ENCODE results near the gene APP. TPM values are rescaled to one million over a fixed set of nuclear protein-coding genes. Genes with fewer than 3 reads are reported as not detected.
A peak's percentile ranks its signal among the peaks of the same experiment; 100 is the strongest.

Gene APP
- total RNA-seq, 1 experiment from 2014 or later = 472 TPM

DNA sequence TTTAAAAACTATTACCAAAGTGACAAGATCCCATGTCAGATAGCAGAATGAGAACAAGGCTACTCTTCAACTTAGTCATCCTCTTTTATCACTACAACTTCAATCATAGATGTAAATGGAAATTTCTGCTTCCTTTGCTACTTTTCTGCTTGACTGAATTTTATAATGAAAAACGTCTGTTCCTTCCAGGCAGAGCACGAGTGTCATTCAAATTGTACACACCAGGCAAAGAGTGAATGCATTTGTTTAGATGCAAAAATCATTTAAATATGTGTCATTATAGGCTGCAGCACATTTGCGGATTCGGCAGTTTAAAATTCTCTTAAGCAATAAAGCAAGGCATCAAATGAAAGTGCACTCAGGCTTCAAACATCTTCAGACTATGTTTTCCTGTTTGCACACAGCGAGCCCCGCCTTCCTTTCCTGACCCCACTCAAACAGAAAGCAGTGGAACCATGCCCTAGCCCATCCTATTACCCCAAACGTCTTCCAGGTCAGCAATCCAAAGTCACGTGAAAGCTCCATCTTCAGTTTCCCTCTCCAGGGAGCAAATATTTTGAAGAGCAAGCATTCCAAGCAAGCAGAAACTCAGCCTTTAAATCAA is 99.6 kb downstream of the APP start:
- H3K27ac Mint-ChIP-seq (ENCODE audit: low read depth, unreplicated experiment) = no peak overlapping the region
- no peaks in the 10 kb centered on the region for H3K9me3 Mint-ChIP-seq (ENCODE audit: unreplicated experiment)
- no TSS peak for BruUV-seq (replicated peaks)
- no peak overlapping the region for H3K4me3 Mint-ChIP-seq (ENCODE audit: unreplicated experiment)
- H3K36me3 Mint-ChIP-seq (ENCODE audit: insufficient read depth, unreplicated experiment) = no peaks in the 10 kb centered on the region
- CTCF ChIA-PET = interaction anchor here (0.6 kb wide), 1 partner anchor 85 kb away, joined by 6 read pairs; no protein-coding TSS in a partner anchor
- POLR2A ChIA-PET = interaction anchor here (0.6 to 2.4 kb wide), 2 partner anchors 14 to 29 kb away, joined by 4 to 5 read pairs; no protein-coding TSS in a partner anchor
- TF ChIP-seq, protein P1, sequence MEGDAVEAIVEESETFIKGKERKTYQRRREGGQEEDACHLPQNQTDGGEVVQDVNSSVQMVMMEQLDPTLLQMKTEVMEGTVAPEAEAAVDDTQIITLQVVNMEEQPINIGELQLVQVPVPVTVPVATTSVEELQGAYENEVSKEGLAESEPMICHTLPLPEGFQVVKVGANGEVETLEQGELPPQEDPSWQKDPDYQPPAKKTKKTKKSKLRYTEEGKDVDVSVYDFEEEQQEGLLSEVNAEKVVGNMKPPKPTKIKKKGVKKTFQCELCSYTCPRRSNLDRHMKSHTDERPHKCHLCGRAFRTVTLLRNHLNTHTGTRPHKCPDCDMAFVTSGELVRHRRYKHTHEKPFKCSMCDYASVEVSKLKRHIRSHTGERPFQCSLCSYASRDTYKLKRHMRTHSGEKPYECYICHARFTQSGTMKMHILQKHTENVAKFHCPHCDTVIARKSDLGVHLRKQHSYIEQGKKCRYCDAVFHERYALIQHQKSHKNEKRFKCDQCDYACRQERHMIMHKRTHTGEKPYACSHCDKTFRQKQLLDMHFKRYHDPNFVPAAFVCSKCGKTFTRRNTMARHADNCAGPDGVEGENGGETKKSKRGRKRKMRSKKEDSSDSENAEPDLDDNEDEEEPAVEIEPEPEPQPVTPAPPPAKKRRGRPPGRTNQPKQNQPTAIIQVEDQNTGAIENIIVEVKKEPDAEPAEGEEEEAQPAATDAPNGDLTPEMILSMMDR (IDR thresholded peaks at IDR 0.05; ENCODE audit: unreplicated experiment) = no peak
- no peak for DNase-seq (ENCODE audit: unreplicated experiment)
- peaks cover 38% of the 10 kb centered on the region for H3K4me1 Mint-ChIP-seq (ENCODE audit: insufficient read depth, unreplicated experiment)
- H3K27me3 Mint-ChIP-seq (ENCODE audit: insufficient read depth, unreplicated experiment) = no peaks in the 10 kb centered on the region
- intact Hi-C loops (cut with micrococcal nuclease) = no loop called here

DNA sequence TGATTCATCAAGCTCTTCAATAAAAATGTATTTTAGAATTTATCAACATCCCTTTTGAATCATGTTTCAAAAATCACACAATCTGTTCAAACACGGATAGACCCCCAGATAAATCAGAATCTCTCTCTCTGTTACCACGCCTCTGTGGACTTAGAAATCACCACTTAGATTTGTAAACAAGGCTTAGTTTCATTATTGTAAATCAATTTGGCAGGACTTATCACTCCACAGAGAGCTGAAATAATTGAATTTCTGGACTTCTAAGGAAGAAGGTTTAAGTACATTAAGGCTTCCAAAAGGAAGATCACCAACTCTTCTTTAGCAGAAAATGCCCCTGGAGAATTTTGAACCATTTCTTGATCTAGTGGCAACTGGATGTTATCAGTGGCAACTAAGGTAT is 100.4 kb downstream of the APP start:
- H3K4me3 Mint-ChIP-seq (ENCODE audit: unreplicated experiment) = no peak overlapping the region
- intact Hi-C loops (cut with micrococcal nuclease) = no loop called here
- no TSS peak for BruUV-seq (replicated peaks)
- H3K27ac Mint-ChIP-seq (ENCODE audit: low read depth, unreplicated experiment) = no peak overlapping the region
- no peak for DNase-seq (ENCODE audit: unreplicated experiment)
- no peaks in the 10 kb centered on the region for H3K36me3 Mint-ChIP-seq (ENCODE audit: insufficient read depth, unreplicated experiment)
- H3K4me1 Mint-ChIP-seq (ENCODE audit: insufficient read depth, unreplicated experiment) = peaks cover 43% of the 10 kb centered on the region
- ChIA-PET POLR2A (interaction anchor here (0.6 to 2.4 kb wide), 4 partner anchors 9 to 500 kb away, joined by 3 to 6 read pairs (median 4); no protein-coding TSS in a partner anchor), CTCF (interaction anchor here (0.5 to 1.0 kb wide), 2 partner anchors 22 to 29 kb away, joined by 3 read pairs; no protein-coding TSS in a partner anchor)
- H3K9me3 Mint-ChIP-seq (ENCODE audit: unreplicated experiment) = no peaks in the 10 kb centered on the region
- TF ChIP-seq, protein P1 (IDR thresholded peaks at IDR 0.05; ENCODE audit: unreplicated experiment) = no peak
- no peaks in the 10 kb centered on the region for H3K27me3 Mint-ChIP-seq (ENCODE audit: insufficient read depth, unreplicated experiment)

DNA sequence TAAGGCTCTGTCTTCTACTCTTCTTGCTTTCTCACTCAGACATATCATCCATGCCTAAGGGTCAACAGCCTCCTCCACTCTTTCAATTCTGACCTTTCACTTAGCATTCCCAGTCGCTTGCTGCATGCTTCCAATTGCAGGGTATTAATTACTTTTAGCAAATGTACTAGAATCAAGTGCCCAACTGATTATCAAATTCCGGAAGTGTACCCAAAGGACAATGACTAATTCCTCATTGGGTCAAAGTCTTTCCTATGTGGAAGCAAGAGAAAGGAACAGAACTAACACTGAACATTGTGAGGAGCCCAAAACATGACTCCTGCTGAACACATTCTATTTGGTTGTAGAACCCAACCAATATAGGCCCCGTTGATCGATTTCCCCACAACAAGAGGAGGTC is 101.8 kb downstream of the APP start:
- intact Hi-C loops (cut with micrococcal nuclease) = no loop called here
- POLR2A ChIA-PET = interaction anchor here (0.7 kb wide), 1 partner anchor 293 kb away, joined by 3 read pairs; no protein-coding TSS in a partner anchor
- DNase-seq (ENCODE audit: unreplicated experiment) = no peak
- Mint-ChIP-seq H3K4me1 (ENCODE audit: insufficient read depth, unreplicated experiment) (peaks cover 43% of the 10 kb centered on the region), H3K27me3 (ENCODE audit: insufficient read depth, unreplicated experiment) (no peaks in the 10 kb centered on the region), H3K4me3 (ENCODE audit: unreplicated experiment) (no peak overlapping the region), H3K36me3 (ENCODE audit: insufficient read depth, unreplicated experiment) (no peaks in the 10 kb centered on the region), H3K27ac (ENCODE audit: low read depth, unreplicated experiment) (peak overlapping the region; percentile 32), H3K9me3 (ENCODE audit: unreplicated experiment) (no peaks in the 10 kb centered on the region)
- TF ChIP-seq, protein P1 (IDR thresholded peaks at IDR 0.05; ENCODE audit: unreplicated experiment) = no peak
- BruUV-seq (replicated peaks) = no TSS peak
- CTCF ChIA-PET = interaction anchor here (0.5 to 0.7 kb wide), 3 partner anchors 35 to 99 kb away, joined by 3 to 4 read pairs (median 3); no protein-coding TSS in a partner anchor

DNA sequence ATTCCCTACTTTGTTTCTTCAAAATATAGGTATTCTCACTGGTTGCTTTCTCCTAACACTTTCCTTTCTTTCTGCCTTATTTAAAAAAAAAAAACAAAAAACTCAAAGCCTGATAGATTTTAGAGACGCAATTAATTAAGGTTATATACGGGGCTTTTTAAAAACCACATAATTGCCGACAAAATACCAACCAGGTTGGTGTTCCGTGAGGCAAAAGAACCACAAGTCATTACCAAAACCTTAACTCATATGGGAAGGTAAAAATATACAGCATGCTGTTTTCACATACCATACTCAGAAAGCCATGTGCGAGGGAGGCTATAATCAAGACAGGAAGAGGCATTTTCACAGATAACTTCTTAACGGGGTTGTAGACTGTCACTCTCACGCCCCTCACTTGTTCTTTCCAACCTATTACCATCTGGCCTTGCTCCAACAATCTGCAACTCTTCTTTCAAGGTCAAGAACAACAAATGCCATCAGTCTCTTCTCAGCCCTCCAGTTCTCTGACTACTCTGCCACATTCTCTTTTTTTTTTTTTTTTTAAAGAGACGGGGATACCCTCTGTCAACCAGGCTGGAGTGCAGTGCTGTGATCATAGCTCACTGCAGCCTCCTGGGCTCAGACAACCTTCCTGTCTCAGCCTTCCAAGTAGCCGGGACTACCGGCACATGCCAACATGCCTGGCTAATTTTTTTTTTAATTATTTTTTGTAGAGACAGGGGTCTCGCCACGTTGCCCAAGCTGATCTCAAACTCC is 102.6 kb downstream of the APP start:
- no peak for DNase-seq (ENCODE audit: unreplicated experiment)
- ChIA-PET POLR2A (interaction anchor here (1.2 kb wide), 1 partner anchor 10 kb away, joined by 3 read pairs; no protein-coding TSS in a partner anchor), CTCF (interaction anchor here (0.7 kb wide), 1 partner anchor 100 kb away, joined by 4 read pairs; no protein-coding TSS in a partner anchor)
- no TSS peak for BruUV-seq (replicated peaks)
- H3K4me1 Mint-ChIP-seq (ENCODE audit: insufficient read depth, unreplicated experiment) = peaks cover 36% of the 10 kb centered on the region
- H3K9me3 Mint-ChIP-seq (ENCODE audit: unreplicated experiment) = no peaks in the 10 kb centered on the region
- no peaks in the 10 kb centered on the region for H3K27me3 Mint-ChIP-seq (ENCODE audit: insufficient read depth, unreplicated experiment)
- TF ChIP-seq, protein P1 (IDR thresholded peaks at IDR 0.05; ENCODE audit: unreplicated experiment) = no peak
- H3K36me3 Mint-ChIP-seq (ENCODE audit: insufficient read depth, unreplicated experiment) = no peaks in the 10 kb centered on the region
- no peak overlapping the region for H3K4me3 Mint-ChIP-seq (ENCODE audit: unreplicated experiment)
- H3K27ac Mint-ChIP-seq (ENCODE audit: low read depth, unreplicated experiment) = no peak overlapping the region
- intact Hi-C loops (cut with micrococcal nuclease) = no loop called here
